T-helper 22 cell (primary cell): ENCODE measurements around the gene NFKBIE.
"Not testable (repeated sequence)": the region's sequence is repeated elsewhere in the genome, so short reads cannot be mapped to it uniquely, and the experiment has no call there.

Experiments
- DNase-seq: peaks from one replicate; pipeline ENCODE4 v3.0.0-alpha.2; 2020; ENCODE audit warnings: low read depth

The NFKBIE gene

DNA sequence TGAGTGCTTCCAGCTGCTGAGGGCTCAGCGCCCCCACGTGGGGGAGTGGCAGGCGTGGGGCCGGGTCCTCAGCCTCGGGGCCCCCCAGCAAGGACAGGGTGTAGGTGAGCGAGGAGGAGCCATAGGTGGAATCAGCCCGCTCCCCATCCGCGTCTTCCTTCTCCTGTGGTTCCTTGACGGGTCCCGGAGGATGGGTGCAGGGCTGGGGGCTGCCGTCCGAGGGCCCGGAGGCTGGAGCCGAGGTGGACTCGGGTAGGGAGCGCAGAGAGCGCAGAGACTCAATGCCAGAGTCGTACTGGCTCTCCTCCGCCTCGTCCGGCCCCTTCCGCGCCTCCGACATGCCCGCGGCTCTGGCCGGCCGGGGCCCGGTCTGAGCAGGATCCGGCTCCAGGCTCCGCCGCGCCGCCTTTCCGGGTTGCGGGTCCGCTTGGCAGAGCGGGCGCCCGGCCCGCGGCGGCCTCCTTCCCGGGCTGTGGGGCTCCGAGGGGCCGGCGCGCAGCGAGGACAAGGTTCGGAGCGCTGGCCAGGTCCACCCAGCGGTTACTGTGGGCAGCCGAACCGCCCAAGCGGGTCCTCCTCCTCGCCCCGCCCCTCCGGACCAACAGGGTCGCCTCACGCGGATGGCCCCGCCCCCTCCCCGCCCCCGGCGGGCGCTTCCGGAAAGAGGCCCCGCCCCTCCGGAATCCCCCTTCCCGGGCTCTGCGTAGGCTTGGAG, at the start of gene NFKBIE:
Gene NFKBIE (minus strand): TSS at position 545 of the 715 bp plus-strand sequence. CDS start 205 bp downstream, at position 340.
- DNase-seq: peak; percentile 92

GRCh38 chr6:44314657-44315056, 49.3 kb upstream of the NFKBIE start:
- DNase-seq: not testable (repeated sequence)

DNA sequence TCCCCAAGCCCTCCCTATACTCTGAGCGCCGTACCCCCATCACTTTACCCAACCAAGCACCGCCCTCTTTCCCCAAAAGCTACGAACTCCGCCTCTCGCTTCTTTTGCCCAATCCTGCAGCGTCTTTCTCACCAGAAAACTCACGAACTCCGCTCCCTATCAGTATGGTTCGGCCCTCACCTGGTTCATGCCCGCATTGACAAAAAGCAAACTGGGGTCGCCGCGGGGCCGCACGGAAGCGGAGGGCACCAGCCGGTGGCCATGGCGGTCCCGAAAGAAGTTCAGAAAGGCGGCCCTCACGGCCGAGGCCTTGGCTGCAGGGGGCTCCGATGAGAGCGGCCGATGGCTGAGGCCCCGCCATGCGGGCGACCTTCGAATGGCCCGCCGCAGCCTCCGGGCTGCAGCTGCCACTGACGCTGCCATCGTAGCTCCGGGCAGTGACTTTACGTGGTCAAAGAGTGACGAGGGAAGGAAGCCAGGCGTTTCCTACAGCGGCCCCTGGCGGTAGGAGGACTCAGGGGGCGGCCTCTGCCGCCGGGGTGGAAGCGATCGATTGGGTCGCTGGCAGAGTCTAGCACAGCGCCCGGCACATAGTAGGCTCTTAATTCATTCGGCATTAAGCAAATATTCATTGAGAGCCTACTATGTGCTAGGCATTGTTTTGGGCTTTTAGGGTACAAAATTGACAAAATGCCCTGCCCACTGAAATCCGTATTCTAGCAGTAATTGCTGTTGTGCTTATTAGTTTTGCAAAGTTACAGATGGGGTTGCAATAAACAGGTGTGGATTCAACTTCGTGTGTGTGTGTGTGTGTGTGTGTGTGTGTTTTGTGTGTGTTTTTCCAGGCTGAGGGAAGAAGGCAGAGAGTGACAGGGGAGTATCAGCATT, 47.8 kb upstream of the NFKBIE start, which contains the start of gene AARS2:
Gene AARS2 (minus strand): TSS at position 447 of the 888 bp plus-strand sequence. CDS start 24 bp downstream, at position 423.
- peak; percentile 75 for DNase-seq

GRCh38 chr6:44311767-44312166, 46.4 kb upstream of the NFKBIE start:
- no peak for DNase-seq

GRCh38 chr6:44311304-44311703, 46.0 kb upstream of the NFKBIE start:
- DNase-seq: no peak

DNA sequence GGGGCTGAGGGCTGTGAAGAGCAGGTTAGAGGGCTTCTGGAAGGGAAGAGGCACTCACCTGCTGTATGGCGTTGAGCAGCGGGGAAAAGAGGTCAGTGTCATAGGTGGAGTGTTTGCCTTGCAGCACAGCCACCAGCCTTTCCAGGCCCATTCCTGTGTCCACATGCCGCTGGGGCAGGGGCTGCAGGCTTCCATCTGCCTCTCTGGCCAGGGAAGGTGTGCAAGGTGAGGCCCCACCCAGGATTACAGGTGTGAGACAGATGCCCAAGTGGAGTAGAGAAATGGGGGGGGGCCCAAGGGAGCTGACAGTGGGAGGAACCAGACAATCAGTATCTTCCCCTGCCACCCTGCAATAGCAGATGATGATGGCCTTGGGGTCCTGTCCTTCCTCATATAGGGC, 44.9 kb upstream of the NFKBIE start:
- DNase-seq: no peak

GRCh38 chr6:44309631-44310030, 44.3 kb upstream of the NFKBIE start:
- no peak for DNase-seq

- DNase-seq: no peak
Observed at GRCh38 chr6:44309092-44309491, 43.7 kb upstream of the NFKBIE start.

- no peak for DNase-seq
Observed at GRCh38 chr6:44307217-44307616, 41.9 kb upstream of the NFKBIE start.

- no peak for DNase-seq
Observed at GRCh38 chr6:44306710-44307109, 41.4 kb upstream of the NFKBIE start.

- no peak for DNase-seq
Observed at GRCh38 chr6:44305200-44305725, 39.9 kb upstream of the NFKBIE start.

- DNase-seq: no peak
Observed at GRCh38 chr6:44304282-44305199, 39.2 kb upstream of the NFKBIE start.

DNA sequence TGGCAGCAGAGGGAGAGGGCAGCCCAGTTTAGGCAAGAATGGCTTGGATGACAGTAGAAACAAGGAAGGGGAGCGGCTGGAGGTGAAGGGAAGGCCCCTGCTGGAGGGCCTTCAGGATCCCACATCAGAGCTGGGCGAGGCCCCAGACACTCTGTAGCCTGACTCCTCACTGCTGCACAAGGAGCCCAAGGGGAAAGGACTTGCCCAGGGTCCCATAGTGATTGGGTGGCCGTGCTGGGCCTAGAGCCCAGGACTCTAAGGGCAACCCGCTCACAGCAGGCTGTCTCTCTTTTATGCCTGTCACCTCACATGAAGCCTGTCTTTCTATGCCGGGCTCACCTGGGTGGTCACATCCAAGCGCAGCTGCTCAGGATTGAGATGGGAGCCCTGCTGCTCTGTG, 38.5 kb upstream of the NFKBIE start:
- no peak for DNase-seq

DNA sequence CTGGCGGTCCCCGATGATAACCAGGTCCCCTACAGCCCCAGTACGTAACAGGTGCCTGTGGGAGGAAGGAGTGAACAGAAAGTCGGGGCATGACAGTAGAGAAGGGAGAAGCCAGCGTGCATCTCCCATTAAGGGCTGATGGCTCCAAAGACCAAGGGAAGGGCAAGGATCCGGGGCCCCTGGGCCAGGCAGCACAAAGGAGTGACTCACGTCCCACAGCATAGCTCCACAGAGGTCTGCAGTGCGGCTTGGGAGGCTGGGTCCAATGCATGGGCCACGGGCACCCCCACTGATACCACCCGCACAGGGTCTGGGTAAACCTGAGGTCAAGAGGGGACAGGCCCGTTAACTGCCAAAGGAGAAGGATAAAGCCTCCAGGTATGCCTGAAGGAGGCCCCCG, 37.5 kb upstream of the NFKBIE start:
- no peak for DNase-seq

- DNase-seq: no peak
Observed at GRCh38 chr6:44301782-44302564, 36.6 kb upstream of the NFKBIE start.

DNA sequence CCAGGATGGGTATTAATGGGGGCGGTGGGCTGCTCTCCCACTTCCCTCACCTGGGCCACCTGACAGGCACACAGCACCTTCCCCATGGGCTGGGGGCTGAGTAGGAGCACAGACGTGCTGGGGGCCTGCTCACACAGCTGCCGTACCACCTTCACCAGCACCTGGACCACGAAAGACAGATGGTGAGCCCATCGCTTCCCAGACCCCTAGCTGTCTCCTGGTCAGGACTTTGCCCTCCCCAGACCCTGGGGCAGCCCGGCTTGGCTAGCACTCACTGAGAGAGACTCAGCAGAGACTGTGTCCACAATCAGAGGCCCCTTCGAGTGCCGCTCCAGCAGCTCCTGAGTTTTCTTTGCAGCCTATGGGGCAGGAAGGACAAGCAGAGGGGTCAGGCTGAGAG, 35.8 kb upstream of the NFKBIE start:
- no peak for DNase-seq

- no peak for DNase-seq
Observed at GRCh38 chr6:44300292-44300823, 35.0 kb upstream of the NFKBIE start.

DNA sequence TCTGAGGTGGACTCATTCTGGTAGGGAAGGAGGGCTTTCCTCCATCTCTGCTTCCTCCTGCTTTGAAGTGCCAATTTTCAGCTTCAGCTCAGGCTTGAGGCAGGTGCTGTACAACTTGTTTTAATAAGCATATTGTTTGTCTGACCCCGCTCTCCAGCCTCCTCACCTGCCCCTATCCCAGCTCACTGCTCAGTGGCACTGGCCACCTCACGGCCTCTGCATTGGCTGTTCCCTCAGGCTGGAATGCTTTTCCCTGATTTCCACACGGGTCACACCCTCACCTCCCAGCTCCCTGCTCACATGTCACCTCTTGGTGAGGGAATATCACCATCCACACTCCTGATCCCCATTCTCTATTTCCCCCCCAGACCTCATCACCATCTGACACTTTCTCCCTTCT, 33.5 kb upstream of the NFKBIE start:
- no peak for DNase-seq

- DNase-seq: no peak
Observed at GRCh38 chr6:44298055-44298803, 32.9 kb upstream of the NFKBIE start.
